Measurements from ENCODE around the gene SLC22A16.

Gene SLC22A16

GRCh38 chr6:110385458-110385863 lies 91.0 kb downstream of the SLC22A16 start:
- DNase-seq (ENCODE audit: low read depth): no peak
- TF ChIP-seq POLR2A (IDR thresholded peaks at IDR 0.05; ENCODE audit: extremely low read depth, insufficient read length) (no peak), CTCF (IDR thresholded peaks at IDR 0.05; ENCODE audit: low read depth, low read length) (no peak), MAX (IDR thresholded peaks at IDR 0.05; ENCODE audit: low read depth, low read length) (no peak), MYC (IDR thresholded peaks at IDR 0.05; ENCODE audit: low read depth, low read length) (no peak)

GRCh38 chr6:110378552-110378951 lies 97.9 kb downstream of the SLC22A16 start:
- no peak for DNase-seq (ENCODE audit: low read depth)
- no peak for TF ChIP-seq CTCF (IDR thresholded peaks at IDR 0.05; ENCODE audit: low read depth, low read length)
- TF ChIP-seq MAX (IDR thresholded peaks at IDR 0.05; ENCODE audit: low read depth, low read length): no peak
- TF ChIP-seq POLR2A (IDR thresholded peaks at IDR 0.05; ENCODE audit: extremely low read depth, insufficient read length): no peak
- no peak for TF ChIP-seq MYC (IDR thresholded peaks at IDR 0.05; ENCODE audit: low read depth, low read length)
- no peak overlapping the region for H3K4me3 ChIP-seq (ENCODE audit: low read depth, low read length)

More at GRCh38 chr6:110385458-110385863, 91.0 kb downstream of the SLC22A16 start:
- H3K4me3 ChIP-seq (ENCODE audit: low read depth, low read length): no peak overlapping the region

Measured in NB4 (cell line).